OCI-LY3 (cell line): ENCODE results near the gene LRP1B.

ENCODE experiments used
- H2AFZ ChIP-seq: fragments of 200-600, 300-600 bp; shearing (Covaris generic); 2 replicates; pipeline ENCODE4 v1.6.0; 2014; ENCODE audit warnings: antibody characterized with exemption, low read depth, low read length
- H3K27ac ChIP-seq: fragments of 200-600, 300-600 bp; sonication (generic); 2 replicates; pipeline ENCODE4 v1.5.1; 2014; ENCODE audit warnings: mild to moderate bottlenecking, low read length, moderate library complexity, mixed read lengths
- H3K27me3 ChIP-seq: fragments of 200-600, 300-600 bp; sonication (generic); 2 replicates; pipeline ENCODE4 v1.6.1; 2014; ENCODE audit warnings: low read depth, low read length, mixed read lengths
- H3K36me3 ChIP-seq: fragments of 200-600, 300-600 bp; sonication (generic); replicated peaks from 2 replicates; pipeline ENCODE3; 2014; ENCODE audit warnings: low read depth, low read length, mixed read lengths
- H3K4me1 ChIP-seq: fragments of 300-600, 200-600 bp; sonication (generic); 2 replicates; pipeline ENCODE4 v1.6.1; 2014; ENCODE audit warnings: low read length, mixed read lengths
- H3K4me2 ChIP-seq: fragments of 200-600, 300-600 bp; sonication (generic); 2 replicates; pipeline ENCODE4 v1.6.1; 2014; ENCODE audit warnings: low read length, mixed read lengths
- H3K4me3 ChIP-seq: fragments of 300-600, 200-600 bp; sonication (generic); 2 replicates; pipeline ENCODE4 v1.5.1; 2014; ENCODE audit warnings: antibody characterized with exemption, mild to moderate bottlenecking, low read length, moderate library complexity
- H3K79me2 ChIP-seq: fragments of 300-600, 200-600 bp; shearing (Covaris generic); 2 replicates; pipeline ENCODE4 v1.6.1; 2014; ENCODE audit warnings: mild to moderate bottlenecking, low read length, mixed read lengths
- H3K9ac ChIP-seq: fragments of 300-600, 200-600 bp; shearing (Covaris generic); 2 replicates; pipeline ENCODE4 v1.6.0; 2014; ENCODE audit warnings: mild to moderate bottlenecking, low read length, moderate library complexity
- H3K9me3 ChIP-seq: fragments of 200-600, 300-600 bp; shearing (Covaris generic); 2 replicates; pipeline ENCODE4 v1.6.1; 2014; ENCODE audit warnings: low read length, mixed read lengths; ENCODE audit not compliant: insufficient read depth
- H4K20me1 ChIP-seq: fragments of 200-600, 300-600 bp; sonication (generic); 2 replicates; pipeline ENCODE4 v1.6.1; 2016; ENCODE audit warnings: low read length, mixed read lengths; ENCODE audit not compliant: insufficient read depth
- EZH2phosphoT487 ChIP-seq: fragments of 200-600 bp; shearing (Covaris generic); IDR thresholded peaks from 2 replicates; pipeline ENCODE4 v1.6.1; 2018; ENCODE audit warnings: antibody characterized with exemption, mixed run types, low read depth
- TF ChIP-seq, protein P1 (sequence below): fragments of 200-600, 300-600 bp; sonication (generic); IDR thresholded peaks from 2 replicates; pipeline ENCODE4 v1.5.1; 2014; ENCODE audit warnings: antibody characterized with exemption, low read length, low read depth

The LRP1B gene

DNA sequence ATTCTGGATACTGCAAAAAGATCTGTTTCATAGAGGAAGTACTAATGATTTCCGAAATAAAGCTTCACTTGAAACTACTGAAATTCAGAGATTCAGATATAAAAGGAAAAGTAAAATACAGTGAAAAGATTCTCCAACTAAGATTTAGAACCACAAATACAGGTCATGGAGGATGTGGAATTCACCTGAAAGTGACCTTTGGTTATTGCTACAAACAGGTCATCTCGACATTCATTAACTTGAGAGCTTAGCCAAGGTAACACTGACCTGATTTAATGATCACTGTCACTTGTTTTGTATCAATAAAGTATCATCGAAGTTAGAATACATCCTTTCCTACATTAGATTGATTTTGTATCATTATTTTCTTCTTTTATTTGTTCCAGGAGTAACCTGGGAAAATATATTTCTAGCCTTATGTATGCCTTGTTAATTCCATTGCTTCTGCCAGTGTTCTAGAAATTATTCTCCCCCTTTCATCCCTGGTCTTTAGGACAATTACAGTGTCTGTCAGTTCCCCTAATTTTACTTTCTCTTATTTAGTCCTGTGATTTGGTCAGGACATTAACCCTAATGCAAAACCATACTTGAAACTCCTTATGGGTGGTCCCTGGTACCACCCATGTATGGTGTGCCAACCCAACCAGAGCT lies 420.1 kb downstream of the LRP1B start:
- no peaks in the 10 kb centered on the region for H3K79me2 ChIP-seq
- TF ChIP-seq EZH2phosphoT487: no peak
- TF ChIP-seq, protein P1, sequence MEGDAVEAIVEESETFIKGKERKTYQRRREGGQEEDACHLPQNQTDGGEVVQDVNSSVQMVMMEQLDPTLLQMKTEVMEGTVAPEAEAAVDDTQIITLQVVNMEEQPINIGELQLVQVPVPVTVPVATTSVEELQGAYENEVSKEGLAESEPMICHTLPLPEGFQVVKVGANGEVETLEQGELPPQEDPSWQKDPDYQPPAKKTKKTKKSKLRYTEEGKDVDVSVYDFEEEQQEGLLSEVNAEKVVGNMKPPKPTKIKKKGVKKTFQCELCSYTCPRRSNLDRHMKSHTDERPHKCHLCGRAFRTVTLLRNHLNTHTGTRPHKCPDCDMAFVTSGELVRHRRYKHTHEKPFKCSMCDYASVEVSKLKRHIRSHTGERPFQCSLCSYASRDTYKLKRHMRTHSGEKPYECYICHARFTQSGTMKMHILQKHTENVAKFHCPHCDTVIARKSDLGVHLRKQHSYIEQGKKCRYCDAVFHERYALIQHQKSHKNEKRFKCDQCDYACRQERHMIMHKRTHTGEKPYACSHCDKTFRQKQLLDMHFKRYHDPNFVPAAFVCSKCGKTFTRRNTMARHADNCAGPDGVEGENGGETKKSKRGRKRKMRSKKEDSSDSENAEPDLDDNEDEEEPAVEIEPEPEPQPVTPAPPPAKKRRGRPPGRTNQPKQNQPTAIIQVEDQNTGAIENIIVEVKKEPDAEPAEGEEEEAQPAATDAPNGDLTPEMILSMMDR: no peak
- H3K36me3 ChIP-seq: no peaks in the 10 kb centered on the region
- H3K27ac ChIP-seq: no peak overlapping the region
- no peaks in the 10 kb centered on the region for H3K4me1 ChIP-seq
- no peak overlapping the region for H2AFZ ChIP-seq
- H3K4me3 ChIP-seq: no peak overlapping the region
- H3K9me3 ChIP-seq: no peaks in the 10 kb centered on the region
- H3K4me2 ChIP-seq: no peak overlapping the region
- no peaks in the 10 kb centered on the region for H3K27me3 ChIP-seq
- no peak overlapping the region for H3K9ac ChIP-seq
- H4K20me1 ChIP-seq: no peaks in the 10 kb centered on the region

DNA sequence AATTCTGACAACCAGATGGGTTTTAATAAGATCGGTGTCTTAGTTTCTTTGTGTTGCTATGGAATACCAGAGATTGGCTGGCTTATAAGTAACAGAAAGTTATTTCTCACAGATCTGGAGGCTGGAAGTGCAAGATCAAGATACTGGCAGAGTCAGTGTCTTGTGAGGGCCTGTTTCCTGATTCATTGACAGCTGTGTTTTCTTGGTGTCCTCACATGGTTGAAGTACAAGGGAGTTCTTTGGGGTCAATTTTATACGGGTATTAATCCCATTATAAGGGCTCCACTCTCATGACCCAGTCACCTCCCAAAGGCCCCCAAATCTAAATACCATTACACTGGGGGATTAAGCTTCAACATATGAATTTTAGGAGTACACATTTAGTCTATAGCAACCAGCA lies 421.1 kb downstream of the LRP1B start:
- no peak overlapping the region for H3K4me2 ChIP-seq
- no peak overlapping the region for H3K4me3 ChIP-seq
- H2AFZ ChIP-seq: no peak overlapping the region
- no peaks in the 10 kb centered on the region for H4K20me1 ChIP-seq
- no peaks in the 10 kb centered on the region for H3K9me3 ChIP-seq
- H3K79me2 ChIP-seq: no peaks in the 10 kb centered on the region
- H3K9ac ChIP-seq: no peak overlapping the region
- H3K36me3 ChIP-seq: no peaks in the 10 kb centered on the region
- H3K27ac ChIP-seq: no peak overlapping the region
- TF ChIP-seq, protein P1: no peak
- TF ChIP-seq EZH2phosphoT487: no peak
- no peaks in the 10 kb centered on the region for H3K4me1 ChIP-seq
- H3K27me3 ChIP-seq: no peaks in the 10 kb centered on the region

DNA sequence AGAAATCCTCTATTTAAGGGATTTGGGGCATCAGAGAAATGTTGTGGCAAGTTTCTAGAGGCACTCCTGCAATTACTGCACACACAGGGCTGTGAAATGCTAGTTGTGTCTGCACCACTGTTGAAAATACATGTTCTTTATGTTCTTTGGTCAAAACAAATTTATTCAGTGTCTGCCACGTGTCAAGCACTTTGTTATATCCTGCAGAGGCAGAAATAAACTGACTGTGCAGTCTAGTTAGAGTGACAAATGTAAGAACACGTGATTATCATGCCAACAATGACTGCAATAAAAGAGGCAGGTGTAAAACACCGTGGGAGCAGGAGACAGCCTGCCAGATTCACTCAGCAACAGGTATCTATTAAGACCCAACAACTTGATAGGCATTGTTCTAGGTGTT lies 423.3 kb downstream of the LRP1B start:
- Histone ChIP-seq H3K36me3 (no peaks in the 10 kb centered on the region), H3K27ac (no peak overlapping the region), H3K27me3 (no peaks in the 10 kb centered on the region), H3K79me2 (no peaks in the 10 kb centered on the region), H3K9ac (no peak overlapping the region), H3K4me1 (no peaks in the 10 kb centered on the region), H3K4me2 (no peak overlapping the region), H3K4me3 (no peak overlapping the region), H3K9me3 (no peaks in the 10 kb centered on the region), H4K20me1 (no peaks in the 10 kb centered on the region), H2AFZ (no peak overlapping the region)
- TF ChIP-seq, protein P1: no peak
- TF ChIP-seq EZH2phosphoT487: no peak

DNA sequence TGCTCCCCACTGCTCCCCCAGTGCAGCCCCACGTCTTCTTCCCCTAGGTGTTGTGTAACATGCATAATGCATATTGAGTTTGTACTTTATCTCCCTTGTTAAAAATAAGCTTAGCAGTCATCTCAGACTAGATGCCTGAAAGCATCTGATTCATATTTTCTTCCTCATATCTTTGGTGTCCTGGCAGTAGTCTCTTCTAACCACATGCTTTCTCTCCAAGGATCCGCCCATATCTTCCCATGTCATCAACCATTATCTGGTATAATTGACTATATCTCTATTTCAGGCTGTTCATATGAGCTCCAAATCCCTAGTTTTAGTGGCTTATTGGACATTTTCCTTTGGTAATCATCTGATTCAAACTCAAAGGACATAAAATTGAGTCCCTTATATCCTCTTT lies 426.3 kb downstream of the LRP1B start:
- no peaks in the 10 kb centered on the region for H3K36me3 ChIP-seq
- H3K4me1 ChIP-seq: no peaks in the 10 kb centered on the region
- no peaks in the 10 kb centered on the region for H3K9me3 ChIP-seq
- no peak overlapping the region for H3K9ac ChIP-seq
- TF ChIP-seq, protein P1: no peak
- no peak for TF ChIP-seq EZH2phosphoT487
- H3K27me3 ChIP-seq: no peaks in the 10 kb centered on the region
- no peak overlapping the region for H3K4me3 ChIP-seq
- H3K4me2 ChIP-seq: no peak overlapping the region
- no peaks in the 10 kb centered on the region for H3K79me2 ChIP-seq
- H4K20me1 ChIP-seq: no peaks in the 10 kb centered on the region
- no peak overlapping the region for H3K27ac ChIP-seq
- no peak overlapping the region for H2AFZ ChIP-seq
